ENCODE data around the gene RNF220.

The RNF220 gene

GRCh38 chr1:44565259-44565750, 160.2 kb downstream of the RNF220 start:
- no peak overlapping the region for H3K27ac ChIP-seq
- TF ChIP-seq, protein P1, sequence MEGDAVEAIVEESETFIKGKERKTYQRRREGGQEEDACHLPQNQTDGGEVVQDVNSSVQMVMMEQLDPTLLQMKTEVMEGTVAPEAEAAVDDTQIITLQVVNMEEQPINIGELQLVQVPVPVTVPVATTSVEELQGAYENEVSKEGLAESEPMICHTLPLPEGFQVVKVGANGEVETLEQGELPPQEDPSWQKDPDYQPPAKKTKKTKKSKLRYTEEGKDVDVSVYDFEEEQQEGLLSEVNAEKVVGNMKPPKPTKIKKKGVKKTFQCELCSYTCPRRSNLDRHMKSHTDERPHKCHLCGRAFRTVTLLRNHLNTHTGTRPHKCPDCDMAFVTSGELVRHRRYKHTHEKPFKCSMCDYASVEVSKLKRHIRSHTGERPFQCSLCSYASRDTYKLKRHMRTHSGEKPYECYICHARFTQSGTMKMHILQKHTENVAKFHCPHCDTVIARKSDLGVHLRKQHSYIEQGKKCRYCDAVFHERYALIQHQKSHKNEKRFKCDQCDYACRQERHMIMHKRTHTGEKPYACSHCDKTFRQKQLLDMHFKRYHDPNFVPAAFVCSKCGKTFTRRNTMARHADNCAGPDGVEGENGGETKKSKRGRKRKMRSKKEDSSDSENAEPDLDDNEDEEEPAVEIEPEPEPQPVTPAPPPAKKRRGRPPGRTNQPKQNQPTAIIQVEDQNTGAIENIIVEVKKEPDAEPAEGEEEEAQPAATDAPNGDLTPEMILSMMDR (IDR thresholded peaks at IDR 0.05): no peak
- DNase-seq (ENCODE audit: low spot score): no peak
- no peak overlapping the region for H3K4me3 ChIP-seq

DNA sequence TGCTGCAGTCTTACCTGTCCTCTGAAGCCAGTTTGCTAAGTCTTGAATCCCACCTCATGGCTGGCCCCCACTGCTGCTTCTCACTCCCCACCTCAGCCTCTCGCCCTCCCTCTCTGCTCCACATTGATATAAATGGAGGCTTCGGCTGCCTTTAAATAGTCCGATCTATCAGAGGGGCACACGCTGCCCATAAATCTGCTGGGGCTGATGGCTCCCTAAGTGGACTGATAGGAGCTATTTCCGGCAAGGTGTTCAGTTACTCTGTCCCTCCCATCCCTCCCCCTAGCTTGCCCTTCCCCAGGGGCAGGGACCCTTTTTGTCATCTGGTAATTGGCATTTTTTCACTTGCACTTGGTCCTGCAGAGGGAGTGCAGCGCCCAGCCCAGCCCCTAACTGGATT, 160.8 kb downstream of the RNF220 start:
- H3K4me3 ChIP-seq: no peak overlapping the region
- no peak overlapping the region for H3K27ac ChIP-seq
- TF ChIP-seq, protein P1 (IDR thresholded peaks at IDR 0.05): no peak
- DNase-seq (ENCODE audit: low spot score): no peak

- Histone ChIP-seq H3K27ac (no peak overlapping the region), H3K4me3 (no peak overlapping the region)
- no peak for DNase-seq (ENCODE audit: low spot score)
- TF ChIP-seq, protein P1 (IDR thresholded peaks at IDR 0.05): no peak
Observed at GRCh38 chr1:44566281-44567046, 161.4 kb downstream of the RNF220 start.

DNA sequence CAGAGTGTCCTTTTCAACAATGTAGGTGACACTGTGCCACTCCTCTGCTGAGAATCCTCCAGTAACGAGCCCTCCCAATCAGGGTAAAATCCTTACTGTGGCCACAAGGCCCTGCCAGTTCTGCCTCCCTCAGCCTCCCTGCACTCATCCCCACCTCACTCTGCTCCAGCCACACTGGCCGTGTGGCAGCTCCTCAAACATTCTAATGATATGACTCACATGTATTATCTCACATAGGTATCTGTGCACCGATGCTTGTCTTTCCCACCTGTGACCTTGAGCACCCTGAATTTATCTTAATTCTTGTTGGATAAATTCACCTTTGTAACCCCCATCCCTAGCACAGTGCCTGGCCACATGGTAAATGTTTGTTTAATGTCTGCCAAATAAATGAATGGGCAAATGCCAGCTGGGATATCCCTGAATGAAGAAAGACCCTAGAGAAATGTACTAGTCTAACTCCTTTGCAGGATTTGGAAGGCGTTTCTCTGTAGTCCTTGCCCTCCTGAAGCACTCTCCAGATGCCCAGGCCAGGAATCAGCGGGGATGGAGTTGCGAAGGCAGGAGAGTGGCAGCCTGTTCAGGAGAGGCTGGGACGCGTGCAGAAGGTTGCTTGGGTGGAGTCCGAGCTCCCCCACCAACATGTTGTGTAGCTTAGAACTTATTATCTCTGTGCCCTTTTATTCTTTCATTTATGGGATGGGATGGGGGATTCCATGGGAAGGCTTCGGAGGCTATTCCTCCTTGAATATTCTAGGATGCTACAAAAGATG, 163.3 kb downstream of the RNF220 start:
- DNase-seq (ENCODE audit: low spot score): no peak
- Histone ChIP-seq H3K4me3 (no peak overlapping the region), H3K27ac (no peak overlapping the region)
- TF ChIP-seq, protein P1 (IDR thresholded peaks at IDR 0.05): no peak

DNA sequence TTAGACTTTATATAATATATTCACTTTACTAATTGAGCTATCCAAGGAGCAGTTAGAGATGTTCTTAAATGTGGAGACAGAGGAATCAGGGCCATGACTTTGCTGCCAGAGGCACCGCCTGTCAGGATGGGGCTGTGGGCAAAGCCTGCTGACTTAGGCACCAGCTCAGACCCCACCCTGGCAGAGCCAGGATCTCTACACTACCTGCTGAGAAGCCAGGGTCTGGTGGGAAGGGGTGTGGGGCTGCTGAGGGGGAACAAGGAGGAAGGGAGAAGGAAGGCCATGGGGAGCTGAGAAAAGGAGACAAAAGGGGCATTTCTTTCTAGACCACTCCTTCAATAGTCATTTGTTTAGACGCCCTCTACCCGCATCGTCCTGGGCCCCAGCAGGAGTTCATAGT, 164.4 kb downstream of the RNF220 start:
- TF ChIP-seq, protein P1 (IDR thresholded peaks at IDR 0.05): no peak
- no peak for DNase-seq (ENCODE audit: low spot score)
- no peak overlapping the region for H3K27ac ChIP-seq
- no peak overlapping the region for H3K4me3 ChIP-seq

DNA sequence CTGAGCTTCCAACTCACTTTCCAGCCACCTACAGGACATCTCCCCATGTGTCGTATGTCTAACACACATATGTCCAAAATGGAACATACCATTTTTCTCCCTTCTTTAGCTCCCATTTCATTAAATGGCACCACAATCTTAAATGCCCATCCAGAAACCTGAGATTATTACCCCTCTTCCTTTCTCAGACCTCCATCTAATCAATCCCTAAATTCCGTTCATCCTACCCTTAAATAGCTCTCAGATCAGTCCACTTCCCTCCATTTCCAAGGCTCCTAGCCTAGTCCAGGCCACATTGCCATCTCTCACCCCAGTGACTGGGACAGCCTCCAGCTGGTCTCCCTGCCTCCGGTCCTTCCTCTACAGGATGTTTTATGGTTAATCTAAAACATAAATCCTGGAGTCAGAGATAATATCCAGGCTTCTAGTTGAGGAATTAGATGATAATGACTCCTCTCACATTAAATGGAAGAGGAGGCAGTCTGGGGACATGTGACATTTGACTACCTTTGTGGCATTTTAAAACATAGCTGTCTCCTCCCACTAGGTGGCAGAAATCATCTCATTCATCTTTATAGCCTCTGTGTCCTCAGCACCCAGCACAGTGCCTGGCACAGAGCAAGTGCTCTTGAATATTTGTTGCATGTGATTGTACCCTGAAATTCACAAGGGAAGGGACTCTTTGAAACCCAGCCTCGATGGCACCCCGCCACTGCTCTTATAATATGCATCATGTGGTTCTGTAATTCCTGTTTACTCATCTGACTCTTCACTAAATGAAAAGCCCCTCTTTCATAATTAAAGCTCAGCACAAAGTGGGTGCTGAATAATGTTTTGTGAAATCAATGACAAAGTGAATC, 166.9 kb downstream of the RNF220 start:
- no peak overlapping the region for H3K27ac ChIP-seq
- no peak for DNase-seq (ENCODE audit: low spot score)
- H3K4me3 ChIP-seq: no peak overlapping the region
- TF ChIP-seq, protein P1 (IDR thresholded peaks at IDR 0.05): no peak

Data from coronary artery (tissue), 2 donors.